Thyroid gland (tissue), 4 donors: ENCODE results near the gene PACS2. TPM values are rescaled to one million over a fixed set of nuclear protein-coding genes. Genes with fewer than 3 reads are reported as not detected.
A peak's percentile ranks its signal among the peaks of the same experiment; 100 is the strongest.
"Not testable (repeated sequence)": the region's sequence is repeated elsewhere in the genome, so short reads cannot be mapped to it uniquely, and the experiment has no call there.

ENCODE experiments used
- DNase-seq, 2 donors: peaks; one replicate each; pipeline ENCODE4 v3.0.0-alpha.2; 2019
- H3K27ac ChIP-seq, 3 donors: fragments of 200-600 bp; sonication (generic); 1 replicate in 2 of 3; 2 replicates in 1 of 3; pipeline ENCODE4 v1.5.1; 2016 to 2019; ENCODE audit warnings: mild to moderate bottlenecking in 1 of 3, moderate library complexity in 1 of 3
- H3K27me3 ChIP-seq: fragments of 200-600 bp; sonication (generic); one replicate; pipeline ENCODE4 v1.5.1; 2019
- H3K36me3 ChIP-seq, 2 donors: fragments of 200-600 bp; sonication (generic); one replicate each; pipeline ENCODE4 v1.5.1; 2016 to 2019
- H3K4me1 ChIP-seq, 2 donors: fragments of 200-600 bp; sonication (generic); one replicate each; pipeline ENCODE4 v1.5.1; 2017 to 2019
- H3K4me3 ChIP-seq, 3 donors: fragments of 200-600 bp; sonication (generic); replicated peaks in 1 of 3; 1 replicate in 2 of 3; 2 replicates in 1 of 3; pipeline ENCODE4 v1.5.1; 2016; ENCODE audit warnings: mild to moderate bottlenecking in 1 of 3
- H3K9me3 ChIP-seq: fragments of 200-600 bp; sonication (generic); one replicate; pipeline ENCODE4 v1.5.1; 2017
- POLR2A ChIP-seq, 2 donors: fragments of 450-650 bp; IDR thresholded peaks; one replicate each; pipeline ENCODE4 v1.6.1; 2017; ENCODE audit warnings: antibody characterized with exemption in 2 of 2, mild to moderate bottlenecking in 2 of 2, moderate library complexity in 1 of 2
- WGBS, 2 donors: methylation state at CpG; one replicate each; pipeline ENCODE4 v1.1.5; 2017; 5-methylcytosine and 5-hydroxymethylcytosine counted together
- intact Hi-C: fragments of 100-400 bp; cut with DNase I; formaldehyde crosslinking; loops from one replicate; pipeline ENCODE4 v1.15.1; 2023
- total RNA-seq, 4 donors: library from RNA; depleted of rRNA; stranded (reverse); fragments of >200 nt; gene quantifications; one replicate each; pipeline ENCODE4 v1.2.3, GENCODE V29; 2016
- TF ChIP-seq, protein P1 (sequence below), 6 experiments: fragments of 200-600 bp in 3 of 6; fragments of 450-650 bp in 3 of 6; sonication (generic) in 3 of 6; IDR thresholded peaks; one replicate each; pipeline ENCODE4 v1.5.1; 2016 to 2019; ENCODE audit warnings: antibody characterized with exemption in 6 of 6, mild to moderate bottlenecking in 2 of 6, inconsistent platforms in 1 of 6, moderate library complexity in 1 of 6

The PACS2 gene
- total RNA-seq, 4 donors from 2014 or later, result 54.6 to 85.2 (median 72.1) TPM

DNA sequence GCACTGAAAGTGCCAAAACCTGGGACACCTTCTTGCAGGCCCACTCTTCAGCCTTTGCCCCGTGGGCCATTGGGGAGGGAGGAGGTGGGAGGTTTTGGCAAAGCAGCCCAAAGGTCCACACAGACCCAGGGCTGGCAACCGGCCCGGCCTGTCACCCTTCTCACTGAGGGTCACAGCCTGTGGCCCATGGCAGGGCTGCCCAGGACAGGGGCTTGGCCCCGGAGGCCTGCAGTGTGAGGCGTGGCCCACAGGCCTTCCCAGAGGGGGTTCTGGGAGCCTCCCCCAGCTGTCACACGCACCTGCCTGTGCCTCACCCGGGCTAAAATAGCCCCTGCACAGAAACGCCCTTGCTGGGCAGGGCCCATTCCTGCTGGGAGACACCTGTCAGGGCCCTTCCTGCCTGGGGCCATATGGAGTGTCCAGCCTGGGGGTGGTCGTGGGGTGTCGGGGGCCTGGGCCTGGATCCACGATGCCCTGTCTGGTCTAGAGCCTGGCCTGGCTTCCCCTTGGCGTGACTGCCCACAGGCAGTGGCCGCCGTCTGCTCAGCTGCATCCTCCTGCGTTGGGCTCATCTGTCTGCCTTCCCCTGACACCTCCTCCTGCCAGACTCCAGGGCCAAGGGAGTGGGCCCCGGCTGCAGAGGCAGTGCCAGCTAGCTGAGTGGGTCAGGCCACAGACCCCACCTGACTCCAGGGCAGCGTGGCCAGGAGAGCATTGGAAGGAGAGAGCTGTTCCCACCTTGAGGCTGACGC lies 19.2 kb downstream of the PACS2 start:
- TF ChIP-seq, protein P1, sequence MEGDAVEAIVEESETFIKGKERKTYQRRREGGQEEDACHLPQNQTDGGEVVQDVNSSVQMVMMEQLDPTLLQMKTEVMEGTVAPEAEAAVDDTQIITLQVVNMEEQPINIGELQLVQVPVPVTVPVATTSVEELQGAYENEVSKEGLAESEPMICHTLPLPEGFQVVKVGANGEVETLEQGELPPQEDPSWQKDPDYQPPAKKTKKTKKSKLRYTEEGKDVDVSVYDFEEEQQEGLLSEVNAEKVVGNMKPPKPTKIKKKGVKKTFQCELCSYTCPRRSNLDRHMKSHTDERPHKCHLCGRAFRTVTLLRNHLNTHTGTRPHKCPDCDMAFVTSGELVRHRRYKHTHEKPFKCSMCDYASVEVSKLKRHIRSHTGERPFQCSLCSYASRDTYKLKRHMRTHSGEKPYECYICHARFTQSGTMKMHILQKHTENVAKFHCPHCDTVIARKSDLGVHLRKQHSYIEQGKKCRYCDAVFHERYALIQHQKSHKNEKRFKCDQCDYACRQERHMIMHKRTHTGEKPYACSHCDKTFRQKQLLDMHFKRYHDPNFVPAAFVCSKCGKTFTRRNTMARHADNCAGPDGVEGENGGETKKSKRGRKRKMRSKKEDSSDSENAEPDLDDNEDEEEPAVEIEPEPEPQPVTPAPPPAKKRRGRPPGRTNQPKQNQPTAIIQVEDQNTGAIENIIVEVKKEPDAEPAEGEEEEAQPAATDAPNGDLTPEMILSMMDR (IDR thresholded peaks at IDR 0.05), result no peak
- TF ChIP-seq POLR2A (IDR thresholded peaks at IDR 0.05), result no peak
- 76 to 83% methylated on average over 6 to 9 of the region's 18 CpGs for WGBS, 2 donors
- Histone ChIP-seq H3K27me3 (no peaks in the 10 kb centered on the region), H3K36me3 (no peaks in the 10 kb centered on the region), H3K27ac (no peak overlapping the region), H3K4me3 (no peak overlapping the region), H3K9me3 (no peaks in the 10 kb centered on the region), H3K4me1 (peaks cover 14 to 52% of the 10 kb centered on the region in 2 donors)
- intact Hi-C loops, result no loop called here
- DNase-seq, result no peak

DNA sequence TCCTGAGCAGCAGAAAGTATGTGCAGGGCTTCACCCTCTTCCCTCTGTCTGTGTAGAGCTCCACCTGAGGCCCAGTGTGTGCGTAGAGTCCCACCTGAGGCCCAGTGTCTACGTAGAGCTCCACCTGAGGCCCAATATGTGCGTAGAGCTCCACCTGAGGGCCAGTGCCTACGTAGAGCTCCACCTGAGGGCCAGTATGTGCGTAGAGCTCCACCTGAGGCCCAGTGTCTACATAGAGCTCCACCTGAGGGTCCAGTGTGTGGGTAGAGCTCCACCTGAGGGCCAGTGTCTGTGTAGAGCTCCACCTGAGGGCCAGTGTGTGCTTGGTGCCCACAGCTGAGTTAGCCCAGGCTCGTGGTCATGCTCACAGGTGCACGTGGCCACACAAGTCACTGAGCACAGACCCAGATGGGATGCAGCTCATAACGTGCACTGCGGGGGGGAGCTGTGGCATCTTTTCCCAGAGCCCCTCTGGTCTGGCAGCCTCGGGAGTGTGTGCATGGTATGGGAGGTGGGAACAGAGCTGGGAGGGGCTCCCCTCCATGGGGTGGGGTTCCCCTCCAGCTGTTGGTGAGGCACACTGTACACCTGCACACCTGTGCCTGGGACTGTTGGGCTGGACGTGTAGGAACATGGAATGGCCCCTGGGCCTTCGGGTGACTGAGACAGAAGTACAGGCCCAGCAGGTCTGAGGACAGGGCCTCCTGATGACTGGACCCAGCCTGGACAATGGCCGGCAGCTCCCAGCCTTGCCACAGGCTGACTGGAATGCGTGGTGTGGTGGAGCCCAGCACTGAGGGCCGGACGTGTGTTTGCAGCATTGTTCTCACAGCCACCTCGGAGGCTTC lies 20.1 kb downstream of the PACS2 start:
- 95 to 96% methylated on average over 8 to 14 of the region's 17 CpGs for WGBS, 2 donors
- no peaks in the 10 kb centered on the region for H3K27me3 ChIP-seq
- H3K9me3 ChIP-seq, result no peaks in the 10 kb centered on the region
- intact Hi-C loops, result no loop called here
- no peak overlapping the region for H3K4me3 ChIP-seq
- TF ChIP-seq, protein P1 (IDR thresholded peaks at IDR 0.05), result no peak
- no peak for TF ChIP-seq POLR2A (IDR thresholded peaks at IDR 0.05)
- peaks cover 15 to 47% of the 10 kb centered on the region in 2 donors for H3K4me1 ChIP-seq
- H3K36me3 ChIP-seq, result no peaks in the 10 kb centered on the region
- H3K27ac ChIP-seq, result no peak overlapping the region
- no peak for DNase-seq

DNA sequence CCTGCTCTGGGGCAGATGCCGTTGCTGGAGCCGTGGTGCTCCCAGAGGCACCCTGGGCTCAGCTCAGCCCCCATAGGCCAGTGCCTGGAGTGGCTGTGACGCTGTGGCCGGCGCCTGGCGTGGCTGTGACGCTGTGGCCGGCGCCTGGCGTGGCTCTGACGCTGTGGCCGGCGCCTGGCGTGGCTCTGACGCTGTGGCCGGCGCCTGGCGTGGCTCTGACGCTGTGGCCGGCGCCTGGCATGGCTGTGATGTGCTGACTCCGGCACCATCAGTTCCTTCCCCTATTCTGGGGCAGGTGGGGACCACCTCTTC lies 20.6 kb downstream of the PACS2 start:
- H3K27ac ChIP-seq, H3K27me3 ChIP-seq, H3K4me3 ChIP-seq, H3K9me3 ChIP-seq, H3K36me3 ChIP-seq, intact Hi-C loops, DNase-seq: not testable (repeated sequence)
- WGBS, 2 donors, result 91 to 98% methylated on average over 11 to 17 of the region's 22 CpGs
- H3K4me1 ChIP-seq, result peaks cover 15 to 43% of the 10 kb centered on the region in 2 donors

DNA sequence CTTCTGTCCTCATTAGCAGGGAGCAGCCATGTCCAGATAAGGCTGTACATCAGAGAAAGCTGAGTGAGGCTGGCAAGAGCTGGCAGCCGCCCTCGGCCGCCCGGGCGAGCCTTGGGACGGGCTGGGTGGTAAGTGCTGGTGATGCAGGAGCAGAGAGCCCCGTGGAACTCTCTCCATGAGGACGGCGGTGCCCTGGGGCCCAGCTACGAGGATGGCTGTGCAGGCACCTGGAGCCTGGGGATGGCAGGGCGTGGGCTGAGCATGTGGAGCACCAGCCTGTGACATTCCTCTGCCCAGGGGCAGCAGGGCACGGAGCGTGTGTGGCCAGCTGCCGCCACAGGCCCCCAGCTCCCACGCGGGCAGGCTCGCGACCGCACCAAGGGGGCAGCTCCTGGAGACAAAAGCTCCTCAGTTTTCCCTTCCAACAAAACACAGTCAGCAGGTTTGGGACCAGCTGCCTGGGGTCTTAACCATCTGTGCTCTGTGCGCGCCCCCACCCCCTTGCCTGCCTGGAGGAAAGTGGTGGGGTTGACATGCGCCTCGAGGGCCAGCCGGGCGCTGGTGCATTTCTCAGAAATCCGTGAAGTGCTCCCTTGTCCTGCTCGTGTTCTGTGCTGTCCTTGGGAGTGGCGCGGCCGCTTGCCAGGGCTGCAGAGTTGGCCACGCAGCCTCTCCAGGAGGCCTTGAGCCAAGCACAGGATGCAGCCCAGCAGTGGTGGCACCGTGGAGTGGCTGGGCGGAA lies 21.4 kb downstream of the PACS2 start:
- Histone ChIP-seq H3K9me3 (no peaks in the 10 kb centered on the region), H3K4me1 (peaks cover 15 to 41% of the 10 kb centered on the region in 2 donors), H3K36me3 (no peaks in the 10 kb centered on the region), H3K4me3 (no peak overlapping the region), H3K27ac (no peak overlapping the region), H3K27me3 (no peaks in the 10 kb centered on the region)
- TF ChIP-seq POLR2A (IDR thresholded peaks at IDR 0.05), result no peak
- DNase-seq, result peak; percentile 72 to 87
- WGBS, 2 donors, result 74 to 76% methylated on average over 18 to 19 of the region's 33 CpGs
- intact Hi-C loops, result no loop called here

DNA sequence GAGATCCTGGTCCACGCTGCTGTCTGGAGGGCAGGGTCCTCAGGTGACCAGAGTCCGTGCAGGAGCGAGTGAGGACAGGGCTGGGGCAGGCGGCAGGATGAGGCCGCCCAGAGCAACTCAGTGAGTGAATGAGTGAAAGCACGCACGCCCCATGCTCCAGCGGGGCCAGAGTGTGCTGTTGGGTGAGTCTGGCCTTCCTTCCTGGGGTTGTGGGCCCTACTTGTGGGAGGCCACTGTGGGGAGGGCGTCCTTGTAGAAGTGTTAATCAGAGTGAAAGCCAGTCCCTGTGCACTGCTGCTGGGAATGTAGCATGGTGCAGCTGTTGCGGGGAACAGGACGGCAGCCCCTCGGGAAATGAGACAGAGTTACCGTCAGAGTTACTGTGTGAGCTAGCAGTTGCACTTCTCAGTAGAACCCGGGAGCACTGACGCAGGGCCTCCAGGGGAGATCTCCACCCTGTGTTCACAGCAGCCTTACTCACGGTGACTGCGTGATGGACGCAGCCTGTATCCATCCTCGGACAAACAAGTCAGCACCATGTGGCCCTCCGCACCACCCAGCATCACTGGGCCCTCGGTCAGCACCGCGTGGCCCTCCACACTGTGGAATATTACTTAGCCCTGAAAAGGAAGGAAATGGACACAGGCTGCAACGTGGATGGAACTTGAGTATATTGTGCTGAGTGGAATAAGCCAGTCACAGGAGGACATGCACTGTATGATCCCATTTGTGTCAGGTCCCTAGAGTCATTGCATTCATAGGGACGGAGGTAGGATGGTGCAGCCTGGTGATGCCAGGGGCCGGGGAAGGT lies 22.1 kb downstream of the PACS2 start:
- intact Hi-C loops, result no loop called here
- Histone ChIP-seq H3K36me3 (no peaks in the 10 kb centered on the region), H3K27me3 (no peaks in the 10 kb centered on the region), H3K4me3 (no peak overlapping the region), H3K27ac (no peak overlapping the region), H3K4me1 (peaks cover 15 to 43% of the 10 kb centered on the region in 2 donors), H3K9me3 (no peaks in the 10 kb centered on the region)
- DNase-seq, result no peak
- TF ChIP-seq, protein P1 (IDR thresholded peaks at IDR 0.05), result no peak
- no peak for TF ChIP-seq POLR2A (IDR thresholded peaks at IDR 0.05)
- 87 to 89% methylated on average over 23 of the region's 26 CpGs for WGBS, 2 donors
